ENCODE data around the gene CRTC3. TPM values are rescaled to one million over a fixed set of nuclear protein-coding genes. Genes with fewer than 3 reads are reported as not detected.

Gene CRTC3
- total and polyA plus RNA-seq, 2 of the 13 experiments (the other 11 are each of a cell fraction or from before 2014, with no cell fraction given): 8.4 to 11.8 TPM

DNA sequence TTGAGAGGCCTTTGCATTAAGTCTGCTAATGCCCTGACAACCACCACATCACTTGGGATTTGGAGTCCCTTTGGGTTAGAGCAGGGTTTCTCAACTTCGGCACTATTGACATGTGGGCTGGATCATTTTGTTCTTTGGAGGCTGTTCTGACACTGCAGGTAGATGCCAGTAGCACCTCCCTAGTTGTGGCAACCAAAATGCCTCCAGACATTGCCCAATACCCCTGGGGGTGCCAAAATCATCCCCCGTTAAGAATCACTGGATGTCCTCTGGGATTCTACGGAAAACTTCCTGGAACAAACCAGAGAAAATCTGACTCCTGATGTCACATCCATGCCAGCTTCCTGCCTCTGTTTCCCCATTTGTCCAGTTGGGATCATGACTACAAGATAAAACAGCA lies 150.2 kb downstream of the CRTC3 start:
- Histone ChIP-seq H4K20me1 (ENCODE audit: insufficient read depth, low read length) (no peaks in the 10 kb centered on the region), H3K9me3 (ENCODE audit: low read length) (no peaks in the 10 kb centered on the region), H3K27me3 (ENCODE audit: control insufficient read depth in 1 of 2, insufficient read depth in 2 of 2, low read length in 2 of 2) (no peaks in the 10 kb centered on the region; a peak in 1 of 5 replicates), H3K27ac (ENCODE audit: extremely low read length, insufficient read depth, low read length) (no peak overlapping the region), H3K4me1 (ENCODE audit: insufficient read depth, low read length) (no peaks in the 10 kb centered on the region), H3K4me3 (replicated peaks in 1 of 3; ENCODE audit: insufficient read depth in 1 of 3, low read depth in 2 of 3, low read length in 3 of 3) (no peak overlapping the region), H2AFZ (ENCODE audit: low read length) (no peak overlapping the region), H3K4me2 (ENCODE audit: low read depth, low read length) (no peak overlapping the region), H3K36me3 (replicated peaks in 1 of 2; ENCODE audit: control insufficient read depth in 1 of 2, insufficient read depth in 2 of 2, low read length in 2 of 2) (no peaks in the 10 kb centered on the region), H3K79me2 (ENCODE audit: insufficient read depth, low read length) (no peaks in the 10 kb centered on the region), H3K9ac (ENCODE audit: insufficient read depth, low read depth, low read length) (no peak overlapping the region)
- ATAC-seq: no peak
- no TSS peak for BruUV-seq (replicated peaks)
- DNase-seq (ENCODE audit: low spot score): no peak
- FAIRE-seq: no peak
- WGBS (ENCODE audit: low lambda C conversion rate): 69% methylated on average over 3 of the region's 3 CpGs
- ChIA-PET CTCF (ENCODE audit: low intra/inter-chr PET ratio, low total read pairs) (no interaction called here), POLR2A (no interaction called here)
- TF ChIP-seq GTF2F1 (IDR thresholded peaks at IDR 0.05; ENCODE audit: low read length) (no peak), ZNF24 (IDR thresholded peaks at IDR 0.05) (no peak), THAP11 (CRISPR knock-in tag; IDR thresholded peaks at IDR 0.05) (no peak), ZNF12 (CRISPR knock-in tag; IDR thresholded peaks at IDR 0.05) (no peak), HDAC6 (IDR thresholded peaks at IDR 0.05; ENCODE audit: low read depth, low read length) (no peak), RELA (CRISPR knock-in tag; IDR thresholded peaks at IDR 0.05) (no peak), RXRA (CRISPR knock-in tag; IDR thresholded peaks at IDR 0.05) (no peak), ZFP37 (CRISPR knock-in tag; IDR thresholded peaks at IDR 0.05; ENCODE audit: borderline replicate concordance) (no peak), ZSCAN31 (CRISPR knock-in tag; IDR thresholded peaks at IDR 0.05; ENCODE audit: low read depth) (no peak), ZNF749 (CRISPR knock-in tag; IDR thresholded peaks at IDR 0.05; ENCODE audit: borderline replicate concordance) (no peak)
- TF ChIP-seq, protein P1, sequence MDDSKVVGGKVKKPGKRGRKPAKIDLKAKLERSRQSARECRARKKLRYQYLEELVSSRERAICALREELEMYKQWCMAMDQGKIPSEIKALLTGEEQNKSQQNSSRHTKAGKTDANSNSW (CRISPR knock-in tag; IDR thresholded peaks at IDR 0.05; ENCODE audit: borderline replicate concordance): no peak
- TF ChIP-seq, protein P2, sequence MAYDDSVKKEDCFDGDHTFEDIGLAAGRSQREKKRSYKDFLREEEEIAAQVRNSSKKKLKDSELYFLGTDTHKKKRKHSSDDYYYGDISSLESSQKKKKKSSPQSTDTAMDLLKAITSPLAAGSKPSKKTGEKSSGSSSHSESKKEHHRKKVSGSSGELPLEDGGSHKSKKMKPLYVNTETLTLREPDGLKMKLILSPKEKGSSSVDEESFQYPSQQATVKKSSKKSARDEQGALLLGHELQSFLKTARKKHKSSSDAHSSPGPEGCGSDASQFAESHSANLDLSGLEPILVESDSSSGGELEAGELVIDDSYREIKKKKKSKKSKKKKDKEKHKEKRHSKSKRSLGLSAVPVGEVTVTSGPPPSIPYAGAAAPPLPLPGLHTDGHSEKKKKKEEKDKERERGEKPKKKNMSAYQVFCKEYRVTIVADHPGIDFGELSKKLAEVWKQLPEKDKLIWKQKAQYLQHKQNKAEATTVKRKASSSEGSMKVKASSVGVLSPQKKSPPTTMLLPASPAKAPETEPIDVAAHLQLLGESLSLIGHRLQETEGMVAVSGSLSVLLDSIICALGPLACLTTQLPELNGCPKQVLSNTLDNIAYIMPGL (CRISPR knock-in tag; IDR thresholded peaks at IDR 0.05; ENCODE audit: borderline replicate concordance in 1 of 2, low read depth in 1 of 2): no peak
- TF ChIP-seq, protein P3, sequence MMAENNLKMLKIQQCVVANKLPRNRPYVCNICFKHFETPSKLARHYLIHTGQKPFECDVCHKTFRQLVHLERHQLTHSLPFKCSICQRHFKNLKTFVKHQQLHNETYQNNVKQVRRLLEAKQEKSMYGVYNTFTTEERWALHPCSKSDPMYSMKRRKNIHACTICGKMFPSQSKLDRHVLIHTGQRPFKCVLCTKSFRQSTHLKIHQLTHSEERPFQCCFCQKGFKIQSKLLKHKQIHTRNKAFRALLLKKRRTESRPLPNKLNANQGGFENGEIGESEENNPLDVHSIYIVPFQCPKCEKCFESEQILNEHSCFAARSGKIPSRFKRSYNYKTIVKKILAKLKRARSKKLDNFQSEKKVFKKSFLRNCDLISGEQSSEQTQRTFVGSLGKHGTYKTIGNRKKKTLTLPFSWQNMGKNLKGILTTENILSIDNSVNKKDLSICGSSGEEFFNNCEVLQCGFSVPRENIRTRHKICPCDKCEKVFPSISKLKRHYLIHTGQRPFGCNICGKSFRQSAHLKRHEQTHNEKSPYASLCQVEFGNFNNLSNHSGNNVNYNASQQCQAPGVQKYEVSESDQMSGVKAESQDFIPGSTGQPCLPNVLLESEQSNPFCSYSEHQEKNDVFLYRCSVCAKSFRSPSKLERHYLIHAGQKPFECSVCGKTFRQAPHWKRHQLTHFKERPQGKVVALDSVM (CRISPR knock-in tag; IDR thresholded peaks at IDR 0.05): no peak
- TF ChIP-seq, protein P4, sequence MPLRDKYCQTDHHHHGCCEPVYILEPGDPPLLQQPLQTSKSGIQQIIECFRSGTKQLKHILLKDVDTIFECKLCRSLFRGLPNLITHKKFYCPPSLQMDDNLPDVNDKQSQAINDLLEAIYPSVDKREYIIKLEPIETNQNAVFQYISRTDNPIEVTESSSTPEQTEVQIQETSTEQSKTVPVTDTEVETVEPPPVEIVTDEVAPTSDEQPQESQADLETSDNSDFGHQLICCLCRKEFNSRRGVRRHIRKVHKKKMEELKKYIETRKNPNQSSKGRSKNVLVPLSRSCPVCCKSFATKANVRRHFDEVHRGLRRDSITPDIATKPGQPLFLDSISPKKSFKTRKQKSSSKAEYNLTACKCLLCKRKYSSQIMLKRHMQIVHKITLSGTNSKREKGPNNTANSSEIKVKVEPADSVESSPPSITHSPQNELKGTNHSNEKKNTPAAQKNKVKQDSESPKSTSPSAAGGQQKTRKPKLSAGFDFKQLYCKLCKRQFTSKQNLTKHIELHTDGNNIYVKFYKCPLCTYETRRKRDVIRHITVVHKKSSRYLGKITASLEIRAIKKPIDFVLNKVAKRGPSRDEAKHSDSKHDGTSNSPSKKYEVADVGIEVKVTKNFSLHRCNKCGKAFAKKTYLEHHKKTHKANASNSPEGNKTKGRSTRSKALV (CRISPR knock-in tag; IDR thresholded peaks at IDR 0.05): no peak
- in situ Hi-C loops (cut with HindIII; ENCODE audit: extremely low pct_ligation_motif_present, low pct_unique_long_range_greater_than_20kb) (no loop called here), intact Hi-C loops (cut with micrococcal nuclease; ENCODE audit: unreplicated experiment) (no loop called here)
